NCI-H345 (cell line): Measurements from ENCODE around the gene HYAL2.
A peak's percentile ranks its signal among the peaks of the same experiment; 100 is the strongest.
"Not testable (repeated sequence)": the region's sequence is repeated elsewhere in the genome, so short reads cannot be mapped to it uniquely, and the experiment has no call there.

Experiments used
- DNase-seq: peaks from one replicate; lab custom pipeline; 2025; lab: John Stamatoyannopoulos, UW

Gene HYAL2

GRCh38 chr3:50312041-50312440 lies 10.5 kb downstream of the HYAL2 start:
- DNase-seq, result not testable (repeated sequence)

- no peak for DNase-seq
Measured at GRCh38 chr3:50304601-50305000, 17.9 kb downstream of the HYAL2 start.

GRCh38 chr3:50303013-50303815 lies 19.3 kb downstream of the HYAL2 start, which contains the start of gene HYAL1:
Gene HYAL1, minus strand, starts transcription at chr3:50303574. Its CDS starts 618 bp downstream, at chr3:50302956.
- no peak for DNase-seq

GRCh38 chr3:50302095-50303012 lies 20.2 kb downstream of the HYAL2 start:
- no peak for DNase-seq

- DNase-seq, result no peak
Measured at GRCh38 chr3:50300681-50301254, 21.8 kb downstream of the HYAL2 start.

- DNase-seq, result no peak
Measured at GRCh38 chr3:50299929-50300680, 22.4 kb downstream of the HYAL2 start.

GRCh38 chr3:50299638-50299928 lies 23.0 kb downstream of the HYAL2 start:
- DNase-seq, result no peak

- peak; percentile 97 for DNase-seq
Measured at GRCh38 chr3:50298836-50299637, 23.5 kb downstream of the HYAL2 start, which contains the start of the genes HYAL3 and NAA80. Gene HYAL3, minus strand, starts transcription at chr3:50299405. Its CDS starts 3,803 bp downstream, at chr3:50295602. Gene NAA80, minus strand, starts transcription at chr3:50299405. Its CDS starts 1,942 bp downstream, at chr3:50297463.

- no peak for DNase-seq
Measured at GRCh38 chr3:50297896-50298725, 24.4 kb downstream of the HYAL2 start.

GRCh38 chr3:50297384-50297775 lies 25.2 kb downstream of the HYAL2 start:
- no peak for DNase-seq

- no peak for DNase-seq
Measured at GRCh38 chr3:50296721-50297383, 25.7 kb downstream of the HYAL2 start.

GRCh38 chr3:50295553-50296431 lies 26.8 kb downstream of the HYAL2 start:
- no peak for DNase-seq

GRCh38 chr3:50294492-50295403 lies 27.8 kb downstream of the HYAL2 start:
- DNase-seq, result no peak

- no peak for DNase-seq
Measured at GRCh38 chr3:50294089-50294488, 28.5 kb downstream of the HYAL2 start.

GRCh38 chr3:50293079-50293801 lies 29.3 kb downstream of the HYAL2 start:
- no peak for DNase-seq
